Measurements from ENCODE around the gene FGD2. TPM values are rescaled to one million over a fixed set of nuclear protein-coding genes. Genes with fewer than 3 reads are reported as not detected.

FGD2 gene
- total RNA-seq, 1 experiment from 2014 or later: 0.13 TPM

DNA sequence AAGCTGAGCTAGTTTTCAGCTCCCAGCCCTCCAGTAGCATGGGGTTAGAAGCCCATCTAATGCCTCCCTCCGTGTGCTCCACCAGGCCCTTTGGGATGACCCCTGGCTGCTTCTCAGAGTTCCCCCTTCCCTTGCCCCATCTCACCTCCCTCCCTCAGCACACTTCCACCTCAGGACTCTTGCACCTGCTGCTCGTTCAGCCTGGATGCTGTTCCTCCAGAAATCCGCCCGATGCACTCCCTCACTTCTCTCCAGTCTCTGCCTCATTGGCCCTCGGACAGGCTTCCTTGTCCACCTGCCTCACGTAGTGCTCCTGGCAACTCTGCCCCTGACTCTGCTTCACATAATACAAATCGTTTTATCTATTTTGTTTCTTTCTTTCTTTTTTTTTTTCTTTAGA, 26.8 kb downstream of the FGD2 start:
- Histone ChIP-seq H2BK120ac (ENCODE audit: low read depth, low read length, poor library complexity, severe bottlenecking) (no peak overlapping the region), H4K20me1 (ENCODE audit: control insufficient read depth, insufficient read depth, insufficient read length) (no peaks in the 10 kb centered on the region), H2BK15ac (ENCODE audit: low read depth, low read length) (no peak overlapping the region), H3K4me1 (ENCODE audit: insufficient read depth, low read length) (no peaks in the 10 kb centered on the region), H4K8ac (replicated peaks; ENCODE audit: insufficient read length, low read depth, low read length) (no peak overlapping the region), H3K27ac (ENCODE audit: insufficient read length, low read depth, low read length) (no peak overlapping the region), H2BK12ac (ENCODE audit: insufficient read length, low read depth, low read length) (no peak overlapping the region), H3K4ac (ENCODE audit: low read depth, low read length) (no peak overlapping the region), H2AFZ (ENCODE audit: low read length) (no peak overlapping the region), H3K4me2 (ENCODE audit: insufficient read depth, insufficient read length, low read length) (no peak overlapping the region), H3K56ac (ENCODE audit: insufficient read length, low read depth, low read length) (no peak overlapping the region), H2BK20ac (ENCODE audit: low read depth, low read length, poor library complexity, severe bottlenecking) (no peak overlapping the region), H2AK5ac (ENCODE audit: insufficient read length, low read length) (no peak overlapping the region), H3K14ac (ENCODE audit: insufficient read depth, low read length) (no peak overlapping the region), H3K79me1 (ENCODE audit: insufficient read depth, low read depth, low read length, poor library complexity, severe bottlenecking) (no peaks in the 10 kb centered on the region), H2BK5ac (ENCODE audit: insufficient read length, low read length) (no peak overlapping the region), H3K27me3 (ENCODE audit: insufficient read depth, low read length) (no peaks in the 10 kb centered on the region), H3K9me3 (ENCODE audit: control insufficient read depth, low read depth, low read length) (no peaks in the 10 kb centered on the region), H3K23ac (ENCODE audit: insufficient read length, low read depth, low read length) (no peak overlapping the region), H3K18ac (ENCODE audit: insufficient read length, low read depth, low read length) (peak overlapping the region; percentile 29), H3K23me2 (ENCODE audit: insufficient read length, low read depth, low read length, poor library complexity, severe bottlenecking) (no peaks in the 10 kb centered on the region), H4K5ac (ENCODE audit: insufficient read length, low read depth, low read length) (no peak overlapping the region), H4K91ac (ENCODE audit: insufficient read length, low read depth, low read length) (no peak overlapping the region), H3K79me2 (ENCODE audit: insufficient read depth, low read length) (no peaks in the 10 kb centered on the region), H3K9ac (ENCODE audit: extremely low read depth, insufficient read length, low read length) (no peak overlapping the region), H3T11ph (ENCODE audit: low read length) (no peak overlapping the region)
- Mint-ChIP-seq H3K36me3 (ENCODE audit: insufficient read depth in 1 of 3, low read depth in 3 of 3) (peaks cover 0 to 9% (median 4%) of the 10 kb centered on the region in 3 experiments; a peak in 6 of 7 replicates), H3K27ac (no peak overlapping the region; a peak in 1 of 7 replicates), H3K9me3 (peaks cover 8 to 11% of the 10 kb centered on the region in 2 experiments), H3K4me3 (no peak overlapping the region), H3K4me1 (0 out of 4 replicates have a peak, but pooled peaks cover 0 to 3% of the 10 kb centered on the region in 2 experiments), H3K27me3 (ENCODE audit: low read depth) (no peaks in the 10 kb centered on the region)
- TF ChIP-seq CTCF (conservative IDR thresholded peaks at IDR 0.05): no peak
- DNase-seq: no peak
- WGBS (ENCODE audit: extremely low coverage, insufficient read length, low lambda C conversion rate): no CpG with 5 or more reads among the region's 7 CpGs
